ENCODE data around the gene FRMD6.

- TF ChIP-seq POLR2A (IDR thresholded peaks at IDR 0.05; ENCODE audit: low read length) (no peak), GATA1 (IDR thresholded peaks at IDR 0.05; ENCODE audit: low read depth, low read length) (no peak)
Observed at GRCh38 chr14:51620056-51620455, 31.7 kb upstream of the FRMD6 start.

Measured in erythroblast (primary cell).